ENCODE results near the gene APOL5.

APOL5 gene

GRCh38 chr22:35740616-35741015 is 22.9 kb downstream of the APOL5 start:
- DNase-seq (ENCODE audit: low read depth in 3 of 3): no peak

- no peak for DNase-seq (ENCODE audit: low read depth in 3 of 3)
Measured at GRCh38 chr22:35742342-35743100, 24.8 kb downstream of the APOL5 start.

DNA sequence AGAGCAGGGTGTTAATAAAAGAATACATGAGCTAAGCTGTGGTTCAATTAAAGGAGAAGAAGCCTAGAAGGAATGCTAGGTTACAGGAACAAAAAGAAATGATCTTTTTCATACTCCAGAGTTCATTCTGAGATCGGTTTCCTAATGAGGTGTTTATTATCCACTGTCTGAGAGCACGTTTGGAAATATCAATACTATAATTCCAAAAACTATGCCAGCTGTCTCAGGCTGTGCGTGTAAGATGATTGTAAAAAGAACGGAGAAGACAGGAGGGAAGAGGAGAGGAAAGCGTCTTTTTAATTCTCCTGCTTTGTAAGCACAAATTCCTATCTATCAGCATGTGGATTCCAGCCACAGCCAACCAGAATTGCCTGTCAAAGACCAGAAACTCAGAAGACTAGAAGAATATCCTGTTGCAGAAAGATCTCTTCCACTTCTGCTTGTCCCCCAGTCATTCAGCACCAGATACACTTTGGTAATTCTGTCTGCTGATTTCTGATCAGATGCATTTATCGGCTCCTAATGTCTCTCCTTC is 25.7 kb downstream of the APOL5 start:
- no peak for DNase-seq (ENCODE audit: low read depth in 3 of 3)

DNA sequence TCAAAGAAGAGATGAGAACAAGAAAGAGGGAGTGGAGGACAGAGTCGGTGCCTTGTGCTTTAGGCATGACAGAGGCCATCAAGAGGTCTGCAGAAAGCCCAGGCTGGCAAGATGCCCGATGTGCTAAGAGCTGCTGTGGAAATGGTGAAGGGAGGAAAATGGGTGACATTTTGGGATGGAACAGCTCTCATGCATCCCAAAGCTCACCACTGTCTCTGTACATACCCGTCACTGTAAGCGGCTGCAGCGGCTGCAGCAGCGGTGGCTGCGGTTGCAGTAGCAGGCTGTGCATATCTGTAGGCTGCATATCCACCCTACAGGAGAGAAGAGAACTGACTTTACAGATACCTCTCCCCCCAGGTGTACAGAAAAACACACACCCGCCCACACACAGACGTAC is 28.6 kb downstream of the APOL5 start:
- no peak for DNase-seq (ENCODE audit: low read depth in 3 of 3)

DNA sequence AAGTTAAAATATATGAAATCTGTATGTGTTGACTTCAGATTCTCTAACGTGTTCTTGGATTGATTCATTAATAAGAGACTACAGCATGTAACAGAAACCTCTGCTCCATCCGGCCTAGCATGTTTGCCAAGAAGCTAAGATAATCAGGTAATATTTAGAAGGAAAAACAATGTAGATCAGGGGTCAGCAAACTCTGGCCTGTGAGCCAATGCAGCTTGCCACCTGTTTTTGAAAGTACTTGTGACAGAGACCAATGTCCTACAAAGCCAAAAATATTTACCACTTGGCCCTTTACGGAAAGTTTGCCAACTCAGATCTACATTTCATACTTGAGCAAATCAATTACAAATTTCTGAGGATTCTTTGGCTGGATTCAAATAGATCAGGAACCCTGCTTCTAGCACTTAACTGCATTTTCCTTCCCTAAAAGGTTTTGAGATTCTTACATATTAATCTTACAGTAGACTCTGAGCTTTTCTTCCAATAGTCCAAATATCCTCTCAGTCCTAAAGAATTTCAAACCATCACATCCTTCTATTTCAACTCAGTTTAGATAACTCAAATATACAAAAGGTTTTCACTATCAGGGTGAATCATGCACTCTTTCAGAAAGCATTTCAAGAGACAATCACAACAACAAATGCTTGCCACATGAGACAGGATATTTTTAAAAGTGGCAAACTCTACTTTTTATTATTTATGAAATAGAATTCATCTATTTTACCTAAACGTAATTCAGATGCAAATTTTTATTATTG is 29.5 kb downstream of the APOL5 start:
- no peak for DNase-seq (ENCODE audit: low read depth in 3 of 3)

DNA sequence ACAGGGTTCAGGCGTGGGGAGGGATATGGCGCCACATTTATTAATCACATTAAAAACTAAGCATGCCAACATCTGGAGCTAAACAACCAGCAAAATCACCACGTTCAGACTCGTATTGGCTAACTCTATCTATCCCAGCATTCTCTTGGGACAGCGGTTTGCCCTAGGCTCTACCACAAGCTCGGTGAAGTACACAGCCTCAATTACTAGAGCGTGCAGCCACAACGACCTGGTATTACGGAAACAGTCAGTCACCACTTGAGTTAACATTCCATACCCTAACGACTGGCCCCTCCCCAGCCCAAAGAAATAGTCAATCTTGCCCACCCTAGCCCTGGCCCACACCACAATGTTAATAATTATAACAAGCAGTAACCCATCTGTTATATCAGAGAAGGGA is 32.1 kb downstream of the APOL5 start:
- no peak for DNase-seq (ENCODE audit: low read depth in 3 of 3)

GRCh38 chr22:35752006-35752862 is 34.6 kb downstream of the APOL5 start:
- no peak for DNase-seq (ENCODE audit: low read depth in 3 of 3)

- no peak for DNase-seq (ENCODE audit: low read depth in 3 of 3)
Measured at GRCh38 chr22:35752863-35753189, 35.2 kb downstream of the APOL5 start.

DNA sequence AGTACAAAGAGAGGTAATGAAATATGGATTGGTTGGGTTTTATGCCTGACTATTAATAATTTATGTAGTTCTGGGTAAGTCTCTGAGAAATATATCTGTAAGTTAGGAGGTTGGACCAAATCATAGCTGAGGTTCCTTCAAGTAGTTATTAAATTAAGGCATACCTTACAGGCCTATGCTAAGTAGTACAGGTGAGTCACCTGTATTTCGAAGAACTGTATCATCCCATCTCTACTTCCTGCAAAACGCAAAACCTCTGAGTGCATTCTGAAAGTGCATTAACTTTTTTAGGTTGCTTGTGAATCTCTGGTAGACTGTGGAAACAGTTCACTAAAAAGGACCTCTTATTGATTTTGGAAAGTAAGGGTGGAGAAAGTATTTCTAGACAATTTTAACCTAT is 37.1 kb downstream of the APOL5 start:
- DNase-seq (ENCODE audit: low read depth in 3 of 3): no peak

GRCh38 chr22:35756722-35757121 is 39.0 kb downstream of the APOL5 start:
- DNase-seq (ENCODE audit: low read depth in 3 of 3): no peak

- DNase-seq (ENCODE audit: low read depth in 3 of 3): no peak
Measured at GRCh38 chr22:35758394-35758793, 40.7 kb downstream of the APOL5 start.

DNA sequence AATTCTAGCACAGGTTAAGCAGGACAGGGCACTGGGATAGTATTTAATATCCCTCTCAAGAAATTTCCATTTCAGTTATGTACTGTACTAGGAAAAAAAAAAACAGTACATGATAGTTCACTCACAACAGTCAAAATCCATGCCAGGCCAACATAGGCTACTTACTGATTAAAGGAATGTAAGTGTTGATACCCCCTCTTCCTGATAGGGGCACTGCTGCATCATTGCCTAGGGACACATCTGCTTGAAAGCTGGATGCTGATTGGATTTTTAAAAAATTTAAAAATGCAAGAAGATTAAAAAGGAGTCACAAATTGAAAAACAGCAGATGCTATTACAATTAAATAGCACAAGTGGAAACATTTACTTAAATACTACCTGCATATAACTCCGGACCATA is 43.4 kb downstream of the APOL5 start:
- no peak for DNase-seq (ENCODE audit: low read depth in 3 of 3)

DNA sequence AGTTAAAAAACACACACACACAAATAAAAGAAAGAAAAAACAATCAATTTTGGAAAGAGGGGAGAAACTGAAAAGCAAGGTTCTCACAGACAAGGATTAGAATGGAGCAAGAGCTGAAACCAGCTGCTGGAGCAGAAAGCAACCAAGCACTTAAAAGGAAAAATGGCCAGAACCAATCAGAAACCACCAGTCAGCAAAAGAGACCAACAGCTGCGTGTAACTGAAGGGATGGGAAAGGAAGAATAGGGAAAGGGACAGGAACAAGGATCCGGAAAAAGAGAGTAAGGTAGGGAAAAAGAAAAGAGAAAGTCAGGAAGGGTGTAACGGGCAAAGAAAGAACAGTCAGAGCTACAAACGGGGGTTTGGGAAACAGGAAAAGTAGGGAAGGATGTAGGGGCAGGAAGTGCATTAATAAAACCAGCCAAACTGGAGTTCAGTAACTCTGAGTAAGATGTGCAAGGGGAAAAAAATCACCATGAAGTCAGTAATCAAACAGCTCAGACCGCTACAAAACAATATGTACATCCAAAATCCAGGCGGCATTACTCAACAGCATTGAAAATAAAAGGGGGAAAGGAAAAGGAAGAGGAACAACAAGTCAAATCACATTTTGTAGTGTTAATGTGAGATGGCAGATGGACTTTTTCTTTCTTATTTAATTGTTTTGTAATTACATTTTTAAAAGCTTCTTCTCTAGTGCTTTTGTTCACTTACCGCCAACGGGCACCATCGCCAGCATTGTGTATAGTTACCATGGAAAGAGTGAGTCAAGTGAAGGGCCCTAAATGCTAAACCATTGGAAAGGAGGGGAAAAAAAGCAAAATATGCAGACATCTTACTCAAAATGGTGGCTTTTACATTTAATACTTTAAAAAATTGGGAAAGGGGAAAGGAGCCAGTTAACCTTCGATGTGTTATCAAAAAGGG is 49.2 kb downstream of the APOL5 start:
- no peak for DNase-seq (ENCODE audit: low read depth in 3 of 3)

DNA sequence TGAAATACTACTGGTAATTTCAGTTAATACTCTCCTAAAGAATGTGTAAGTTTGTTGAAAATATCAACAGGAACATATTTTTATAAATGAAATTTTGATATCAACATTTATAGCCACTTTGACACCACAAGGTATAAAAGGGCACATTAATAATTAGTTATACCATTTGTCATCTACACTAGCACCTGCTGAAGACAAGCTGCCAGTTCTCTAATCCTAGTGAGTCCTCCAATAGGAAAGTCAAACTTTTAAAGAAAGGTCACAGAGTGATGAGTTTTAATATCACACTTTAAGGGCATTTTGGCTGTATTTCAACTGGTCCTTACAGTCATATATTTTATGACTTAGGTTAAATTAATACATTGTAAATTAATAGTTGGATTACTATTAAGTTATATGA is 52.3 kb downstream of the APOL5 start:
- DNase-seq (ENCODE audit: low read depth in 3 of 3): no peak

GRCh38 chr22:35775339-35775738 is 57.7 kb downstream of the APOL5 start:
- no peak for DNase-seq (ENCODE audit: low read depth in 3 of 3)

DNA sequence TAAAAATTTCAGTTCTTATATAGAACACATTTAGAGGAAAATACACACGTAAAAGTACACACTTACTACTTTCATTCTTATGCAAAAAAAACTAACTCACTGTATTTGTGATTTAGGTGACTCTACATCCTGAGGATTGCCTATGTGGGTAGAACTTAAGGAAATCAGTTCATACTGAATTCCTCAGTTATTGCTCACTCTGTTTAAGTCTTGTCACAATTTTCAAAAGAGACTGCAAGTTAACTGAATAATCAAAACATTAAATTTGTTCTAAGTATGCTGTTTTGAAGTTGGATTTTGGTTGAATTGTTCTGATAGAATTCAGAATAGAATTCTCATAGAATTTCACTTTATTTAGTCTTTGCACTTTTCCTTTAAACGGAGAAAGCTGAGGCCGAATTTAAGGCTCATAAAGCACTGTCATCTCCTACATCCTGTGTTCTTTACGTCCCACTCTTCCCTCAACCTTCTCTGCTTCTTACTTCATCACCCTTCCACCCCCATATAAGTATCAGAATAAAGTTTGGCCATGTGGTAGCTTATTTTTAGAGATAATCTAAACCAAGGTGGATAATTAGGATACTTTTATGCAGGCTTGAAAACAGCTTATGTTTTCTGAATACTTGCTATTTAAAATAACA is 59.8 kb downstream of the APOL5 start:
- no peak for DNase-seq (ENCODE audit: low read depth in 3 of 3)

All from stimulated activated CD4-positive, alpha-beta T cell treated with anti-CD3 and anti-CD28 coated beads, TNF-alpha, amount 100 ng/mL, for 48 hours (primary cell).